SHP77 (cell line): Measurements from ENCODE around the gene TMEM259.

Experiments used
- DNase-seq, 2 experiments: peaks; one replicate each; lab custom pipeline; 2025; lab: John Stamatoyannopoulos, UW

TMEM259 gene

DNA sequence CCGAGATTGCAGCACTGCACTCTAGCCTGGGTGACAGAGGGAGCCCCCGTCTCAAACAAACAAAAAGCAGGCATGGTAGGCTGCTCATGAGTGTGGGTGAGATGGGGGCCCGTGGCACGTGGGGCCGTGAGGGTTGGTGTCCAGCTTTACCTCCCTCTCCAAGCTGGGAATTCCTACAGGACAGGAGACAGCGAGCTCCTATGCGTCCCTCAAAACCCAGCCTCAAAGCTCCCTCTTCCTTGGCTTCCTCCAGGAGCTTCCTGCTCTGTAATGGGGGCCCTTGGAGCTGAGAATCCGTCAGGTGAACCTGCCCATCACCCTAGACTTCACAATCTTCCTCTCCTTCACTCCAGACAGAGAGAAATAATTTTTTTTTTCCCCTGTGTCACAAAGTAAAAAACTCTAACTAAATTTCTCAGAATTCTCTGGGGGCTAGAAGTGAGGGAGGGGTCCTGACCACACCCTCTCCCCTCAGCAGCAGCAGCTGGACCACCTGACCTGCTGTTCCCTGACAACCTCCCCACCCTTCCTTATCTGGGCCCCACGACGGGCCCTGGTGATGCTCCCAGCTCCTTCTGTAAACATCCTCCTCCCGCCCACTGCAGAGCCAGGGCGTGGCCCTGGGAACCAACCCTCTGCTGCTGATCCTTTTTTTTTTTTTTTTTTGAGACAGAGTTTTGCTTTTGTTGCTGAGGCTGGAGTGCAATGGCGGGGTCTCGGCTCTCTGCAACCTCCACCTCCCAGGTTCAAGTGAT lies 58.9 kb downstream of the TMEM259 start:
- no peak for DNase-seq

DNA sequence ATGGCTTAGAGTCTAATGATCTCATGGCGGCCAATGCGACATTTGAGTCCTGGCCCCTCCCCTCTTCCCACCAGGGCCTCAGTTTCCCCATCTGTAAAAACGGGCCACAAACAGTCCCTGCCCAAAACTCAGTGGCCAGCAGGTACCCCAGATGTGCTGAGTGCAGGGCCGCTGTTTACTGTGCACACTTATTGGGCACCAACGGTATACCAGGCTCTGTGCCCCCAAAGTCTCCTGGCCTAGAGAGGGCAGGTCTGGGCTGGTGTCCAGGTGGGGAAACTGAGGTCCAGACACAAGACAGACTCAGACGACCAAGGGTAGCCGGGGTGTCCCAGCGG lies 60.4 kb downstream of the TMEM259 start:
- no peak for DNase-seq

DNA sequence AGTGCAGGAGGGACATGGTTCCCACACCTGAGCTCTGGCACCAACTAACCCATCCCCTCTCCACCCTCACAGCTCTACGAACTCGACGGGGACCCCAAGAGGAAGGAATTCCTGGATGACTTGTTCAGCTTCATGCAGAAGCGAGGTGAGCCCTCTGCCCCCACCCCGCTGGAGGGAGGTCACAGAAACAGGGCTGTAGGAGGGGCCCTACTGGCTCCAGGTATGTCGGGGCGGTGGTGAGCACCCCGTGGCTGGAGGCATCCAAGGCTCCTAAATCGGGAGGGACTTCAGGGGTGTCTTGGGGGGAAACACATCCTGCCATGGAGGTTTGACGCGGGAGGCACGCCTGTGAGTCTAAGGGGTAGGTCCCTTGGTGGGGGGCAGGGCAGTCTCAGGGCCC lies 60.9 kb downstream of the TMEM259 start:
- no peak for DNase-seq
